Suppressor macrophage treated with lipopolysaccharide for 1 hour (primary cell): ENCODE data around the gene MAF.

Experiments
- DNase-seq, 3 donors: peaks; one replicate each; pipeline ENCODE4 v3.0.0-alpha.2; 2020 to 2022

Gene MAF

DNA sequence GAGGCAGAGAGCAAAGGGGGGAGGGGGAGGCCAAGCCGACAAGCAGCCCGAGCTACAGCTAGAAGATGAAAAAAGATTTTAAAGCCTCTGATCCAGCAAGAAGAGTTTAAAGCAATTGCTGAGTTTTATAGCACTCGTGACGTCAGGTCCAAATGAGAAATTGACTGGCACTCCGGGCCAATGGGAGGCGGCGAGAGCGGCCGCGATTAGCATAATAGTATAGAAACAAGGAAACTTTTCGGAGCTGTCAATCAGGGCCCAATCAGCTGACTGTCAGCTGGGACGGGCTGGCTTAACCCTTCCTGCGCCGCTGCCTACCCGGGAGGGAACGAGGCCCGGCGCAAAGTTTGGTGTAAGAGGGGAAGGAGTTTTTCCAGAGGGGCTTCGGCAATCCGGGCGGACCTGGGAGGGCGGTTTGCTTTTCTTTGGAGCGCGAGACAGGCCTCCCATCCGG lies at the start of gene MAF:
Gene MAF, minus strand, starts transcription at position 100 of the 454 bp plus-strand sequence. CDS start 835 bp downstream, outside the sequence.
- peak; percentile 95 to 98 (median 97) for DNase-seq

DNA sequence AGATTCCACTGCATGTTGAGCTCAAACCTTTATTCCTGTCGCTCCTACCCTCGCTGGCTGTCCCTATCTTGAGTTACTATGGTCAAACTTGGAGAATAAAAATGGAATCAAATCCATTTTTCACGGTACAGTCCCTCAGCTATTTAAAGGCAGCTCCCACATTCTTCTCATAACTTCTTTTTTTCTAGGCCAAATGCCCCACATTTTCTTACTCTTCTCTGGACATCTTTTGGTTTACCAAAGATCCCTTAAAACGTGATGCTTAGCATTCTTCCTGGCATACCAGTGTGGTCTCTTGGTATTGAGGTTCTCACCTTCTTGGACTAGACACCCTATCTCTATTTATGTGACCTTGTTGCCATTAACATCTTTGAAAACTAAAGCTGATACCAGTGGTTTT lies 48.3 kb upstream of the MAF start:
- no peak for DNase-seq

DNA sequence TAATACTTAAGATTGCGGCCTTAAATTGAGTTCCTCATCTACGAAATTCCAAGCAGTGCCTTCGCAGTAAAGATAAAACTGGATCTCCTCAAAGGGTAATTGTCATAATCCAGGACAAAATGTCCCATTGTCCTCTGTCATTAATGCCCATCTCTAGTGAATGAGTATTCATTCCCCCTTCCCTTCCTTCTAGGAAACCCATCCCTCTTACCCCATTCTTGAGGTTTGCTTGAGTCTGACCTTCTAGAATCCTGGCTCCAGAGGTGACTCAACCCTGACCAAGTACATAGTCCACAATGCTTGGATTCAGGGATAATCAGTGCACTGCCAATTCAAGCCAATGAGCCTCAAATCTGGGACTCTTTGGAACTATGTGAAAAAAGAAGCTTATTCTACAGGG lies 47.0 kb upstream of the MAF start:
- no peak for DNase-seq

DNA sequence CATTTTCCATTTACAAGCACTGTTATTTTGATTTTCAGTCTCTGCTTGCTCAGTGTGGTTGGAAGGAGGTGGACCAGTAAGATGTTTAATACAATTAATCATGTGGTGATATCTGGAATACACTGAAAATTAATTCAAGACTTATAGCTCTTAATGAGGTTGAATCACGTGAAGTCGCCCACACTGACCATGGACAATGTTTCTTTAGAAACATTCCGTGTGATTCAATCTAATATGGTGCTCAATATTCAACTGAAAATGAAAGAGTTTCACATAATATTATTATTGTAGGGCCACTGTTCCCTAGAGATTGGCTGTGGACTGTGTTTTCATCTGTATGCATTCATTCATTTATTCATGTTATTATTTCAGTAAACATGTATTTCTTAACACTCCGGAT lies 45.2 kb upstream of the MAF start:
- DNase-seq: no peak

DNA sequence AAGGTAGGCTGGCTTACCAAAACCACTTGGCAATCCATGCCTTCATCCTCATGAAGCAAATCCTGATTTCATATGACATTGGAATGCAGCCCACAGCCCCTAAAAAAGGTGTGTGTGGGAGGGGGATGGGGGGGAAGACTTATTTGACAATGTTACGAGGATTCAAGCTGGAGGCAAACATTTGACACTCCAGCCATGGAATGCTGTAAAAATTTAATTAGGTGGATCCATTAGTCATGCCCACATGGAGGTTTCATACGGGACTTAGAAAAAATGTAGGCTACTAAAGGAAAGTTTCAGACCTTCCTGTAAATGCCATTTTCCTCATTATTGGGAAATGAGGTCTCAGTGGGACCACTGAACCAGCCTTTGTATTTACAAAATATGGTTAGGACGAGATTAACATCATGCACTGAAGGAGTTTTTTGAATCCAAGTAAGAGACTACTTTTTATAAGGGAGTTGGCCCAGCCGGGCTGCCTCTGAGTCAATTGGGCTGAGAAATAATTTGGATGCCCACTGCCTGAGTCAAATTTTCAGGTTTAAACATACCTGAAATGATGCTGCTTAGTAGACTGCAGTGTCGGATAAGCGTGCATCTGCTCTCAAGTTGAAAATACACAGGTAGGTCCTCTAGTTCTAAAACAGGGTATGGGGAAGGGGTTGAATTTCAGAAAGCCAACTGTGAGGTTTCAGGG lies 44.6 kb upstream of the MAF start:
- DNase-seq: no peak

DNA sequence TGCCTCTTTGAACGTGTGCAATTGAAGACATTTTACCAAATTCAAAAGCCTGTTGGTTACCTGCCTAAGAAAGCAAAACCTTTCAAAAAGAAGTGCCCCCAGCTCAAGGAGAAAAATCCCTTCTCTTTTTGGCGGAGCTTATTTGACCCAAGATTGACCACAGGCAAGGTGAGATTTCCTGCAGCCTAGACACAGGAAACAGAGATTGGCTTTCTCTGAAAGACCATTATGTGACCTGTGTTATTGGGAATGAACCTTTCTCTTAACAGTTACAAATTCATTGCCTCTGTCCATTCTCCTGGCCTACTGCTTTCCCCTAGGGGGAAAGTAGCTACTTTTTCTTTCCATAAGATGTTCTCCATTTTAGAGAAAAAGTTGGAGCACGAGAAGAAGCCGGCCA lies 42.1 kb upstream of the MAF start:
- DNase-seq: no peak

DNA sequence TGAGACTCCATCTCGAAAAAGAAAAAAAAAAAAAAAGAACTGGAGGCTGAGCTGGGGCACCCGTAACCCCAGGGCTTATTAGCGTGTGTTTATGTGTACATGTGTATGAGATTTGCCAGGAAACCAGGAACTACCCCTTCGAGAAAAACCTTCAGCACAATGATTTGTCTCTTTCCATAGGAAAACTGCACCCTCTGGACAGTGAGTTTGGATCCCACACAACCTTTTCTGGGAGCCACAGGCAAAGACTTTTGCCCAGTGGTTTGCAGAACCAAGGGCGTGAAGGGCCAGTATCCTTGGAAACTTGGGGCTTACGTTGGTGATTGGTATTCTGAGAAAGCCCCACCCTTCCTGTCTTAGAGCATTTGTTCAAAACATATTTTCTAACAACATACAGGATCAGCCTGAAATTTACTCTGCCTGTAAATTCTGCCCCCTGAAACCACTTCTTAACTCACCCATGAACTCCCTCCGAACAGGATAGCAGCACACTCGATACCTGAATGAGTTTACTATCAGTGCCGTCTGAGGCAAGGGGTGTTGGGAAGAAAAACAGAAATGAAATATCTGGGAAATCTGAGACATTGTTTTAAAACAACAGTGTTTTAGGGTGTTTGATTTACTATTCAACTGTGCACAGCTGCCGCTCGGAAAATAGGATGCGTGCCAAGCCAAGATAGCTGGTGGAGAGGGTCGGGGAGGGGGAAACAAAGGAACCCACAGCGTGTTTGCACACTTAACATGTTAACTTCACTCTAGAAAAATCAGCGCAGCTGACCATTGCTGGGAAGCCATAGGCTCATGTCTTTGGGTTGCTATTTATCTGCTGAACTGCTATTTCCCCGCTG lies 40.2 kb upstream of the MAF start:
- DNase-seq: no peak

DNA sequence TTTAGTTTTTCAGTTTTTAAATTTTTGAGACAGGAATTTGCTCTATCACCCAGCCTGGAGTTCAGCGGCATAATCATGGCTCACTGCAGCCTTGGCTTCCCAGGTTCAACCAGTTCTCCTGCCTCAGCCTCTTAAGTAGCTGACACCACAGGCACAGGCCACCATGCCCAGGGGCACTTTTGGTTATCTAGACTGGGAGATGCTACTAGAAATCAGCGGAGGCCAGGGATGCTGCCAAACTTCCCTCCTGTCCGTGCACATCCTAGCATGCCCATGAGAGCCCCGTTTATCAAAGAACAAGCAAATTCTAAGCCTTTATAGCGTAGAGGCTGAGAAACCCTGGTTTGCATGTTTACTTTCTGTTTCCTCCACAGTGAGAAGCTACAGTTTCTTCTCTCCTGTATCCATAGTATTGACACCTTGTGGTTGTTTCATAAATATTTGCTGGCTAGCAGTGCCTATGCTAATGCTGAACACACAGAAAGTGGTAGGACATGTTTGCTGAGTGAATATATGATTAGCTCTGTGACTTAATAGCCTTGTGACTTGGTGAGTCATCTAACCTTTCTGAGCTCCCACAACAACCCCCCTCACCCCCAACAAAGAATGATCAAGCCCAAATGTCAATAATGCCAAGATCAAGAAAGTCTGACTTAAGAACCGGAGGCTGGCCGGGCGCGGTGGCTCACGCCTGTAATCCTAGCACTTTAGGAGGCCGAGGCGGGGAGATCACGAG lies 39.2 kb upstream of the MAF start:
- no peak for DNase-seq

DNA sequence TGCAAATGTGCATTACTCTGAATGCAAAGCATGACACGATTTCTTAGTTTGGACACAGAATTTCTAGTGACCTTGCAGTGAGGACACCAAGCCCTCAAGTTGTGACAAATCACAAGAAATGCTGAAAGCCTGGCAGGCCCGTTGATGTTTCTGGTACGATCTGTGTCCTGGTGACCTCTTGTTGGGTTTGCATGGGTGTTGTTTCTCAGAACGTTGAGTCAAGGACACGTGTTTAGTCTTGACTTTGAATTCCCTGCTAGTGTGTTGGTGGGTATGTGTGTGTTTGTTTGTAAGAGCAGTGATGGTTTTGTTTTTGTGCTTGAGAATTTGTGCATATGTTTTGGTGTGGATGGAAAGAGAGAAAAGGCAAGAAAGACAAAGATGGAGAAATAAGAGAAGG lies 37.8 kb upstream of the MAF start:
- no peak for DNase-seq

DNA sequence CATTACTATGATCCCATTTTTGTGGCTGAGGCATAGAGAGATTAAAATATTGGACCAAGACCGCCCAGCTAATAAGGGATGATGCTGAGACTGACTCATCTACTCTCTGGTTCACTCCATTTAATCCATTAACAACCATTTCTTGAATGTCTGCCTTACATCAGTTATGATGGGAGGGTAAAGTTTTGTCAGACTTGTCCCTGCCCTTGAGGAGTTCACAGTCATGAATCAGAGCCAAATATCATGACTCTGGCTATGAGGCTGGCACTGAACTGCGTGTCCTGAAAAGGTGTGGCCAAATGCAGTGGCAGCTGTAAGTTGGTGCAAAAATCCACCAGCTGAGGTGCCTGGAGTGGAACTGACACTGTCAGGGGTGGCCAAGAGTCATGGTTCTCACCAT lies 35.0 kb upstream of the MAF start:
- no peak for DNase-seq

DNA sequence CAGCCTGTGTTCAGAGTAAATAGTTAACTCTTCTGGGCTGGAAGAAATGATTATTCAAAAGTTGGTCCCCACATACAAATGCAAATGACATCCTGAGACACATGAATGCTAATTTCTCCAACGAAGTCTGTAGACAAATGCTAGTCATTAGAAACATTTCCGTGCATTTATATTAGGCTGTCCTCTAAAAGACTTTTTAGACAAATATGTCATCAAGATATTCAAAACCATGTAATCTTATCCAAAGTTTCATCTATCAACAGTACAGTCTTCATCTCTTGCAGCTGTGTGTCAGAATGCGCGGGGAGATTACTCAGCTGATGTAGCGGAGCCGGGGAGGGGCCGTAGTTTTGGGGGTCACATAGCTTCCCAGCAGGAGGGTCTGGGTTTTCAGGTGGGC lies 33.8 kb upstream of the MAF start:
- DNase-seq: no peak

DNA sequence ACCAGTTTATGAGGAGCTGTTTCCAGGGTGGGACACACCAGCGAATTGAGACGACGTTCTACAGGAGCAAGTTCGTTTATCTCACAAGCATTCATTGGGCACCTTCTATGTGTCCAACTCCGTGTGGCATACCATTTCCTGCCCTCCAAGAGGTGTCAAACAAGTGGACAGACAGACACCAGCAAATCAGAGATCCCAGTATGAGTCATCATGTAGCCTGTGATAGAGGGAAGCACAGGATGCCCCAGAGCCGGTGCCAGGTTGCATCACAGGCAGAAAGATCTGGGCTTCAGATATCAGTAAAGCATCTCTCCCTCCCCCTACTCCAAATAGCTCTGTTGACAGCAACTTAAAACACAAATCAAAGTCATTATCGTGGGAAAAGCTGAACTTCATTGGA lies 31.8 kb upstream of the MAF start:
- no peak for DNase-seq

DNA sequence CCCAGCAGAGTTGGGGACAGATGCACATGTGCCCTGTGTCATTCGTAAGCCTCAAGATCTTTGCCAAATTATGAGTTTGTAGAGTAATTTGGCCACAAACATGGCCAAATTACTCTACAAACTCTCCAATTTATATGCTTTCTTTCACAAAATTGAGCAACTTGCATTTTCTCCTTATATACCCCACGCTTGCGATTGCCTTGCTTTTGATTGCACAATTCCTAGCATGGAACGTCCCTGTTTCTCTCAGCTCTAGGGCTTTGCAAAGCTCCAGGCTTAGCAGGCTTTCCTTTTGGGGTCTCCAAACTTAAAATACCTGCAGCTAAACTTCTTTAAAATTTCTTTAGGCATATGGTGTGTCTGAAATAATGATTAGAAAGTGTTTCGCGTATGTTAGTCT lies 28.5 kb upstream of the MAF start:
- DNase-seq: peak in 1 of 3 donors; percentile 15

DNA sequence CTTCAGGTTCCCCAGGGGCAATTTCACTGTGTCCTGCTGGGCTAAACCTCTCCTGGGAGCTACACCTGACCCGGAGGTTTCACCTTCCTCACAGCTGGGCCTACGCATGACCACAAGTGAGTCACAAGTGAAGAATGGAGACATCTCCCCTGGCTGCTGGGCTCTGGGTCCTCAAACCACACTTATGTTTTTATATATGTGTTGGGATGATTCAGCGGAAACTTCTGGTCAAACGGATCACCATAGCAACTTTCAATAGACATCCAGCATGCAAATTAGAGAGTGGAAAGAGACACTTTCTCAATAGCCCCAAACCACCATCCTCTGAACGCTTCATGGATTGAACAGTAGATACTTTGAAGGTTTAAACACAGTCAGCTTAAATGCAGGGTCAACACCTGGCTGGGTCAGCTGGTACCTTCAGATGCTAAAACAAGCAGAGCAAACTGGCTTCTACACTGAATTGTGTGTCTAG lies 28.0 kb upstream of the MAF start:
- no peak for DNase-seq

DNA sequence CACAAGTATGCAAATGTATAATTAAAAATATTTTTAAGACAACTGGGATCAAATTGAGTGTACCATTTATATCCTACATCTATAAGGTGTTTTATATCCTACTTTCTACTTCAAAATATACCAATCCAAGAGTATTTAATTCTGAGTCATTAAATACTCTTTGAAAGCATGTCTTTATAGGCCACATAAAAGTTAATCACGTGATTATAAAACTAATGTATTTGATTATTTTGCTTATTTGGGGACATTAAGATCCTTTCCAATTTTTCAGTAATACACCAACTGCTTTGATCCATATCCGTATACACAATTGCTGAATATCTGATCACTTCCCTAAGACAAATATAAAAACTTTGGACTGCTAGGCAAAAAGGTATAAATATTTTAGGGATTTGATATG lies 26.6 kb upstream of the MAF start:
- DNase-seq: no peak

DNA sequence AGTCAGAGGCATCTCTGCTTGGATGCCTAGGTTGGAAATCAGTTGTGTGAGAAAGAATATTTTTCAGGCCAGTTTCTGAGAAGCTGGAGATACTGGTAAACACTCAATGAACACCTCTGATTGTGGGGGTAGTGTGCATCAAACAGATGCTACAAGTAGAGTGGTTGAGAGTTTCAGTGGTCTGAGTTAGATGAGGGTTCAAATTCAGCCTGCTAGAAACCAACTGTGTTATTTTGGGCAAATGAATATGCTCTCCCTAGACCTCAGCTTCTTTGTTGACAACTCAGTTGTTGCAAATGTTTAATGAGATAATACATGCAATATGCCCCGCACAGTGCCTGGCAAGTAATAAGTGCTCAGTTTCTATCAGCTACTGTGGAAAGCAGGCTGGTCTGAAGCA lies 25.2 kb upstream of the MAF start:
- DNase-seq: no peak

DNA sequence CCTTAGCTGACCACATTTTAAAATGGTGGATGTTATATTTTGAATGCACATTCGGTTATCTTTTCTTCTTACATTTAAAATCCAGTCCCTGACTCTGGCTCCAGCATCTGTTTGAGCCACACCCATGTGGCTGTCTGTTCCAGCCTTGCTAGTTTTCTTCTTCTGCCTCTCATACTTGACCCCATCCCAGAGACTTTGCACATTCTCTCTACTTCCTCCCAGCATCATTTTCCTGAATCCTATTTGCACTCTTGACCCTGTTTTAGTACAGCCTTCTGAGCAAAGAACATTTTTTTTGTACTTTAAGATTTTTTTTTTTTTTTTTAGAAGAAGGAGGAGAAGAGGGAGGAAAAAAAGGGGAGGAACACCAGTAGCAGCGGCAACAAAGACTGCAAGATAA lies 23.3 kb upstream of the MAF start:
- no peak for DNase-seq

DNA sequence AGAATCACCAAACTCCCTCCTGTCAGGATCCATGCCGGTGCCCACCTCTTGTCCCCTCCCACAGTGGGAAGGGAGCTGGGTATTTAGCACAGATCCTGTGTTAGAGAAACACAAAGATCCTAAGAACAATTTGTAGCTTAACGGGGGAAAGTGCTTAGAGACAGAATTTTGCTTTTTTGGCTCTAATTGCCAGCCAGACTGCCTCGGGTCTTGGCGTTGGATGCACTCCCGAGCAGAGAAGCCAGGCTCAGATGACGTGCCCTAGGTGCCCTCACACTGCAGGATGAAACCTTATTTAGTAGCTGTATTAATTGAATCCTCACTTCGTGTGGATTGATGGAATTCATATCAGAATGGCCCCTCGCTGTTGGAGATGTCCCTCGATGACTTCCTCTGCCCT lies 22.5 kb upstream of the MAF start:
- DNase-seq: no peak

DNA sequence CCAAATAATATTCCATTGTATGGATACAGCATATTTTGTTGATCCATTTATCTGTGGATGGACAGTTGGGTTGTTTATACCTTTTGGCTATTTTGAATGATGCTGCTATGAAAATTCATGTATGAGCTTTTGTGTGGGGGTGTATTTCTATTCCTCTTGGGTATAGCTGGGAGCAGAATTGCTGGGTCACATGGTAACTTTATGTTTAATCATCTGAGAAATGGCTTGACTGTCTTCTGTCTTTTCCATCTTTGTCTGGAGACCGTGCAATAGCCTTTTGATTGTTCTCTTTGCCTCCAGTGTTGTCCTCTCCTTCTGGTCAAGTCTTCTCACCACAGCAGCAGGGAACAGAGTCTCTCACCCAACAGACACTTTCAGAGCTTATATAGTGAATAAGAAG lies 20.5 kb upstream of the MAF start:
- no peak for DNase-seq

DNA sequence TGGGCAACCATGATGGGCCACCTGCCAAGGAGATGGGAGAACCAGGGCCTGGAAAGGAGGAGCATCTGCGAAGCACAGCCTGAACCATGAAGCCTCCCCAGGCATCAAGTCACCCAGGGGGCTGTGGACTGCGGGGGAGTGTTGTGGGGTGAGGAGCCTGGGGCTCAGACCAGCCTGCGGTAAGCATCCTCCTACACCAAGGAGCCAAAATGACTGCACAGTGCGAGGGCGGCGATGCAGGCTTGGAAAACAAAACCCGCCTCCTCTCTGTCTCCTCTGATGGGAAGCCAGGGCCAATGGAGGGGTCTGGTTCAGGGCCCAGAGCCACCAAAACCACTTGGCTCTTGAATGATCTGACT lies 18.1 kb upstream of the MAF start:
- no peak for DNase-seq

DNA sequence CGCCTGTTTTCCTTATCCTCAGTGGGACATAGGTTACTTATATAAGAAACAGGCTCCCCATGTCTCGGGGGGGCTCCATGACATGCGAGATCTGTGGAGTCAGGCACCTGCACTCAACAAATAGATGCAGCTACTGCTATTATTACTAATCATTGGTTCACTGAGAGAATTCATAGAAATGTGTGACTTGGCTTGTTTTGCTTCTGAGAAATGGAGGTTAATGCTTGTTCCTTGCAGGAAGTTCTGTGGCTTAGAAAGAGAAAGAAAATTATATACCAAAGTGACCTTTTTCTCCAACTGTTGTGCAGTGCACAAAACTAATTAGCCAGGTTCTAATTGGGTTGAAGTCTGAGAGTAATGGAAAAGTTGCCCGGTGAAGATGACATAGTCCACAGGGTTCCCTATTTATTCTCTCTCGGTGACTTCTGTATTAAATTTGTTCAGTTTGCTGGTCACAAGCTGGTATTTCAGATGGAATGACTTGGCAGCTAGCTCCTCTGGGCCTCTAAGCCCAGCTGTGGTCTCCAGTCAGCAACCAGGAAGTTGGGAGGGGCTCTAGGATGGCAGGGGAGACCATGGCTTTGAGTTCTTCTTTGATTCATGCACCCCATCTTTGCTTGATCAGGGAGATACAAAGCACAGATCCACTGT lies 17.6 kb upstream of the MAF start:
- no peak for DNase-seq

DNA sequence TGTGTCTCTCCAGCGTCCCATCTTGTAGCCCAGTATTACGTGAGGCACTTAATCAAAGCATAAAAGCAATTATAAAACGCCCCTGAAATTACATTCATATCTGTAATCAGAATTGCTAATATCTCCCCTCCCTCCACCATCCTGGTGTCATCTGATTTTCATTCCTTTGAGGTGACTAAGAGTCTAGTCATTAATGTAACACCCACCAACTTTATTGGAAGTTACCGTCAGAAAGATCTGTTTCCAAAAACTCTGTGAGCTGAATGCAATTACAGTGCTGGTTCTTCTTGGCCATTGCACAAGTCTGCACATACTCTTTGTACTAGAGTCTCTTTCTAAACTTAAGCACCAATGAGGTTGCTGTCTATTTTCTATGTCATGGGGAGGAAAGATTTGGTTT lies 12.5 kb upstream of the MAF start:
- DNase-seq: no peak

DNA sequence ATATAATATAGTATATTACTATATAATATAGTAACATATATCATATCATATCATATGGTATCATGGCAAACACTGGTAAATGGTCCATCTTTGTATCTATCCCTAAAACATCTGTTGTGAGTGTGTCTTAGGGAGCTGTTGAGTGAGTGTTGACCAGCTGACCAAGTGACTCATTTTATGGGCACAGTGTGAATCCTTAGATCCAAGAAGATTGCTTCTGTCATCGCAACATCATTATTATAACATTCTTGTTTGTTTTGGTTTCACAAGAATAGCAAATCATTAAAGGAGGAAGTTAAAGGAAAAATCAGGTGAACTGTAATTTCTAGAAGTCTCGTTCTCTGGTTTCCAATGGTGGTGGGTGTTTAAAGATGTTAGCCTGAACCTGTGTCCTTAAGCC lies 11.7 kb upstream of the MAF start:
- peak in 1 of 3 donors; percentile 41 for DNase-seq
